Right atrium auricular region (tissue), 2 donors: ENCODE data around the gene CDC26. TPM values are rescaled to one million over a fixed set of nuclear protein-coding genes. Genes with fewer than 3 reads are reported as not detected.

Experiments
- DNase-seq: peaks from one replicate; pipeline ENCODE4 v3.0.0-alpha.2; 2019; ENCODE audit warnings: low spot score
- H3K27ac ChIP-seq, 2 donors: fragments of 200-600 bp; sonication (generic); 1 replicate in 1 of 2; 2 replicates in 1 of 2; pipeline ENCODE4 v1.5.1; 2016 to 2019
- H3K27me3 ChIP-seq, 2 donors: fragments of 200-600 bp; sonication (generic); one replicate each; pipeline versions ENCODE4 v1.5.1 to v1.6.0; 2017 to 2019
- H3K36me3 ChIP-seq: fragments of 200-600 bp; sonication (generic); one replicate; pipeline ENCODE4 v1.5.1; 2016
- H3K4me1 ChIP-seq, 2 donors: fragments of 200-600 bp; sonication (generic); one replicate each; pipeline versions ENCODE4 v1.5.1 to v1.6.0; 2017 to 2019
- H3K4me3 ChIP-seq, 2 donors: fragments of 200-600 bp; sonication (generic); 1 replicate in 1 of 2; 2 replicates in 1 of 2; pipeline ENCODE4 v1.5.1; 2017 to 2019; ENCODE audit warnings: mild to moderate bottlenecking in 1 of 2, moderate library complexity in 1 of 2
- H3K9me3 ChIP-seq, 2 donors: fragments of 200-600 bp; sonication (generic); one replicate each; pipeline ENCODE4 v1.5.1; 2019
- CTCF ChIP-seq, 2 donors: fragments of 200-600 bp; sonication (generic); IDR thresholded peaks; one replicate each; pipeline ENCODE4 v1.5.1; 2019; ENCODE audit warnings: antibody characterized with exemption in 2 of 2
- total RNA-seq, 2 donors: library from RNA; depleted of rRNA; stranded (reverse); fragments of >200 nt; gene quantifications; one replicate each; pipeline ENCODE4 v1.1.0, GENCODE V29; 2016

CDC26 gene
- total RNA-seq, 2 donors from 2014 or later: 31.7 to 42.6 TPM

GRCh38 chr9:113267911-113268566, 7.3 kb downstream of the CDC26 start:
- Histone ChIP-seq H3K27me3 (no peaks in the 10 kb centered on the region), H3K27ac (no peak overlapping the region), H3K36me3 (peaks cover 55% of the 10 kb centered on the region), H3K9me3 (no peaks in the 10 kb centered on the region), H3K4me3 (no peak overlapping the region), H3K4me1 (no peaks in the 10 kb centered on the region)
- no peak for TF ChIP-seq CTCF (IDR thresholded peaks at IDR 0.05)
- DNase-seq: no peak

- H3K4me3 ChIP-seq: no peak overlapping the region
- H3K4me1 ChIP-seq: no peaks in the 10 kb centered on the region
- no peak overlapping the region for H3K27ac ChIP-seq
- TF ChIP-seq CTCF (IDR thresholded peaks at IDR 0.05): no peak
- H3K27me3 ChIP-seq: no peaks in the 10 kb centered on the region
- DNase-seq: no peak
- peaks cover 48% of the 10 kb centered on the region for H3K36me3 ChIP-seq
- H3K9me3 ChIP-seq: no peaks in the 10 kb centered on the region
Observed at GRCh38 chr9:113266174-113266573, 9.2 kb downstream of the CDC26 start.

- Histone ChIP-seq H3K4me3 (no peak overlapping the region), H3K9me3 (no peaks in the 10 kb centered on the region), H3K27me3 (no peaks in the 10 kb centered on the region), H3K36me3 (peaks cover 47% of the 10 kb centered on the region), H3K4me1 (no peaks in the 10 kb centered on the region), H3K27ac (no peak overlapping the region)
- no peak for TF ChIP-seq CTCF (IDR thresholded peaks at IDR 0.05)
- no peak for DNase-seq
Observed at GRCh38 chr9:113261917-113262671, 13.3 kb downstream of the CDC26 start.

GRCh38 chr9:113258282-113258681, 17.1 kb downstream of the CDC26 start:
- no peak for DNase-seq
- H3K36me3 ChIP-seq: peaks cover 48% of the 10 kb centered on the region

GRCh38 chr9:113257863-113258262, 17.5 kb downstream of the CDC26 start:
- H3K36me3 ChIP-seq: peaks cover 48% of the 10 kb centered on the region
- TF ChIP-seq CTCF (IDR thresholded peaks at IDR 0.05): no peak
- no peak for DNase-seq

More at GRCh38 chr9:113258282-113258681, 17.1 kb downstream of the CDC26 start:
- TF ChIP-seq CTCF (IDR thresholded peaks at IDR 0.05): no peak
- no peaks in the 10 kb centered on the region for H3K9me3 ChIP-seq
- no peaks in the 10 kb centered on the region for H3K4me1 ChIP-seq
- H3K27me3 ChIP-seq: no peaks in the 10 kb centered on the region
- H3K27ac ChIP-seq: no peak overlapping the region
- H3K4me3 ChIP-seq: no peak overlapping the region

More at GRCh38 chr9:113257863-113258262, 17.5 kb downstream of the CDC26 start:
- Histone ChIP-seq H3K27ac (no peak overlapping the region), H3K4me3 (no peak overlapping the region), H3K9me3 (no peaks in the 10 kb centered on the region), H3K4me1 (no peaks in the 10 kb centered on the region), H3K27me3 (no peaks in the 10 kb centered on the region)
